Measurements from ENCODE around the gene RASSF8.

The RASSF8 gene

DNA sequence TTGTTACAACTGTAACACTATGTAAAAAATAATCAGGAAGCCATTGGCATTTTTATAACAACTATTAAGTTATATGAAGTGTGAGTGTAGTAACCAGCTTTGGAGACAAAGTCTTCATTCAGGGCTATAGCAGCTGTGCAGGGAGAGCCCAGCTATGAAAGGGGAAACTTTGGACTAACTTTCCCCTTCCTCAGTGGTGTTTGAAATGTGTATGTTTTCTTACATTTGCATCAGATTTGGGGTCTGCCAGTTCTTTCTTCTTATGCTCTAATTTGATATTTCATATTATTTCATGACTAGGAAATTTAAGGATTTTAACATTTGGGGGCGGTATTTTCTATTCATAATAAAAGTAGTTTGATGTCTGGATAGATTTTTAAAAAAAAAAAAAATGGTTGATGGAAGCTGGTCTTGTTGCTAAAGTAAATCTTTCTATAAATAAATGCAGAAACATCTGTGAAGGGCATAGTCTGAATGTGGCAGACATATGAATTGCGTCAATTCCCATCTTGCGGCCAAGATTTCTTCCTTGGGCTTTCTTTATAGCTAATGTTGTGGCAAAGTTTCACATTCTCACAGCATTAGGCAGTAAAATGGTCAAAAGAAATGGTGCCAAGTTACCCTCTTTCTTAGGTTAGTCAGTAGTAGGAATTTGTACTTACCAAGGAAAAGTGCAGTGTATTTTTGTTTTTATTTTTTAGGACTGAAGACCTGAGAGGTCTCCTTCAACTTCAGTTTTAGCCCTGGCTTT is 35.6 kb downstream of the RASSF8 start:
- no peak for DNase-seq

DNA sequence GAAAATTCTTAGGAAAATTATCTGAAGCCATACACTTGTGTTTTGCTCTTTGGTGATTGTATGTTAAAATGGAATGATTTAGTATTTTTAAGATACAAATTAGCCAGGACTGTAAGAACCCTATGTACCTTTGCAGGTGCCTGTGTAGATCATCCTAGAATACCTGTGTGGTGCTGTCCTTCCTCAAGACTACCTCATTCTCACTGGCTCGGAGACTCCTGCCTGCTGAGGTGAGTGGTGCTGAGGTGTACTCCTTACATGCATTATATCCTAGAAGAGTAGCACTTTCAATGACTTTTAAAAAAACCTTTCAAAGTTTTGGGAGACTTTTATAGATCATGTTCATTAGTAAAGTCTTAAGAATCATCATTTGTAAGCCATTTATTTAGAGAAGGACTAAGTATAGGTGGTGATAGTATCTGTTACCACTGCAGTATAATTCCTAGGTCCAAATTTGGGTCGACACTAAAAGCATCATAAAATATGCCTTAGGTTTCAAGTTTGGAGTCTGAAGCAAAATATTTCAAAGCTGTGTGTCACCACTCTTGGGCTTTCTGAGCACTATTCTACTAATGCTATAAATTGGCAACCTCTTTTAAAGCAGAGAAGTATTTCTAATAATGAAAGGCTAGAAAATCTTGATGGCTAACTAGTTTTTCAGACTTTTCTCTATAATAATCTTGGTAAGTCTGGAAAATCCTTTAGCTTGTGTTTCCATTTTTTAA is 36.6 kb downstream of the RASSF8 start:
- DNase-seq, result no peak

DNA sequence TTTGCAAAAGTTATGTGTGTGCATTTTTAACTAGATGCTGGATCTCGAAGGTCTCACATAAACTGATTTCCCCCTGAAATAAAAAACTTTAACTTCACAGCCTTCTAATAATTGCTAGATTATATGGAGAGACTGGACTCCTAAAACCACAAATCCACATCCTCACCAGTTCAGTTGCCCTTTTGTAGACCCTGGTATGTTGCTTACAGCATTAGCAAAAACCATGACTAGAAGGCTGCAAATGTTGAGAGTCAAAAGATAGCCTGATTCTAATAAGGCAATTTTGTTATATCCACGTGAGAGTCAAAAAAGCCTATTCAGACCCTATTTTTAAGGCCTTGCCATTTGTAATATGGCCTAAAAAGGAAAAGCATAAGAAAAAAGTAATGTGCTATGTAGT is 37.4 kb downstream of the RASSF8 start:
- DNase-seq, result no peak

DNA sequence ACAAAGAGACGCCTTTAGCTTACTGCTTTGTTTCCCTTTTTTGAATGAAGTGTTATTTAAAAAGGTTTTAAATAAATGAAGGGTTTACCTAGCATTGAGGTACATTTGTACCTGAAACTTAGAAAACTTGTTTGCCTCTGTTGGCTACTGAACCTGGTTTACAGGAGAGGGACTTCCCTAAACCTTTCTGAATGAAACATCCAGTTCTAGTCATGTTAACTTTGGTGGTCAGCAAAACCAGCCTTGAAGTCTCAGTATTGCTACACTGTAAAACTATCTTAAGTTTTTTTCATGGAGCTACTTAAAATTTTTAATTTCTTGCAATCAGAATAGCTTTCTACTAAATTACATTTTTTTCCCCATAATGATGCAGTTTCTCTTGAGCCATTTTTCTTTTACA is 38.2 kb downstream of the RASSF8 start:
- no peak for DNase-seq

DNA sequence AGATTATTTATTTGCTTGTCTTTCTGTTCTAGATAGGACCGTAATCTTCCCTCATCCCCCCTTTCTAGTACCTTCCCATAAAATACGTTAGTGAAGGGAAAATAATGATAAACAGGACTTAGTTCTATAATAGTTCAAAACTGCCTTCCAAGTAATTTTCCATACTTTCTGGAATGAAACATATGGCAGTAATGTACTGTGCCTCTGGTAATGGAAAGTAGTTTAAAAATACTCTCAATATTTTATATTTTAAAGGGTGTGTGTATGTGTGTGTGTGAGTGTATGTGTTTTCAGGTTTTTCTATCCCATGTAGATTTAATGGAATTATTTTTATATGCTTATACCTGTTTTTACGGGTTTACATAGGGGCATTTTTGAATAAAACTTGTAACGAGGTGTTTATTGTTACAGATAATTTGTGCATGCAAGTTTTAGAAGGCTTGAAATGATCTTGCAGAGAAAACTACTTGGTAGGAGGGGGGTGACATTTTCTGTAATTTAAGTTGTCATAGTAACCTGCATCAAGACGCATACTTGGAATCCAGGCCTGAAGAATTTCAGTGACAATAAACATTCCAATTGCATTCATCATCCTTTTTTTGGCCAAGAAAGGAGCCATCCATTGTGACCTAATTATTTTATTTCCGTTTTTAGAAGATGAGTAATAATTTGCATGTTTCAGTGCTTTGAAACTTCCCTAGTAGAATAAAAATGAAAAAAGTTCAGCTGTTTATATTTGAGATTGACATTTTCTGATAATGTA is 38.9 kb downstream of the RASSF8 start:
- no peak for DNase-seq

DNA sequence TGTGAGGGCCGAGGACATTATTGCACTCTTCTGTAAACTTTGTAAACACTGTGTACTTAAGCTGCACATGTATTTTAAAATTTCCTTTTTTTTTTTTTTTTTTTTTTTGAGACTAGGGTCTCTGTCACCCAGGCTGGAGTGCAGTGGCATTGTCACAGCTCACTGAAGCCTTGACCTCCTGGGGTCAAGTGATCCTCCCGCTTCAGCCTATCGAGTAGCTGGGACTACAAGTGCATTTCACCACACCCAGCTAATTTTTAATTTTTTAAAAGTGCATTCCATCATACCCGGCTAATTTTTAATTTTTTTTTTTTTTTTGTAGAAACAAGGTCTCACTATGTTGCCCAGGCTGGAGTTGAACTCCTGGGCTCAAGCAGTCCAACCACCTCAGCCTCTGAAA is 42.4 kb downstream of the RASSF8 start:
- no peak for DNase-seq

DNA sequence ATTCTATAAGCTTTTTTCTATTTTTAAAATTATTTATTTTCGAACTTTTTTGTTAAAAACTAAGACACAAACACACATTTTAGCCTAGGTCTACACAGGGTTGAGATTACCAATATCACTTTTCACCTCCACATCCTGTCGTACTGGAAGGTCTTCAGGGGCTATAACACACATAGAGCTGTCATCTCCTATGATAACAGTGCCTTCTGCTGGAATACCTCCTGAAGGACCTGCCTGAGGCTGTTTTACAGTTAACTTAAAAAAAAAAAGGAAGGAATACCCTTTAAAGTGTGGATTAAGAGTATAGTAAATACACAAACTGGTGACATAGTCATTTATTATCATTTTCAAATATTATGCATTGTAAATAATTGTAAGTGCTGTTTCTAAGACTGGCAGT is 43.0 kb downstream of the RASSF8 start:
- no peak for DNase-seq

DNA sequence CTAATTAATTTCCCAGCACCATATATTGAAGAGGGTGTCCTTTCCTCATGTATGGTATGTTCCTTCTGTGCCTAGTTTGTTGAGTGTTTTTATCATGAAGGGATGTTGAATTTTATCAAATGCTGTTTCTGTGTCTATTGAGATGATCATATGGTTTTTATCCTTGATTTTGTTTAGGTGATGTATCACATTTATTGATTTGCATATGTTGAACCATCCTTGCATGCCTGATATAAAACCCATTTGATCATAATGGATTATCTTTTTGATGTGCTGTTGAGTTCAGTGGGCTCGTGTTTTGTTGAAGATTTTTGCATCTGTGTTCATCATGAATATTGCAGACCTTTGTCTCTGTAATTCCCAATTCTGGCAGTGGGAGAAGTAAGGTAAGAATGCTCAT is 44.6 kb downstream of the RASSF8 start:
- DNase-seq, result no peak

DNA sequence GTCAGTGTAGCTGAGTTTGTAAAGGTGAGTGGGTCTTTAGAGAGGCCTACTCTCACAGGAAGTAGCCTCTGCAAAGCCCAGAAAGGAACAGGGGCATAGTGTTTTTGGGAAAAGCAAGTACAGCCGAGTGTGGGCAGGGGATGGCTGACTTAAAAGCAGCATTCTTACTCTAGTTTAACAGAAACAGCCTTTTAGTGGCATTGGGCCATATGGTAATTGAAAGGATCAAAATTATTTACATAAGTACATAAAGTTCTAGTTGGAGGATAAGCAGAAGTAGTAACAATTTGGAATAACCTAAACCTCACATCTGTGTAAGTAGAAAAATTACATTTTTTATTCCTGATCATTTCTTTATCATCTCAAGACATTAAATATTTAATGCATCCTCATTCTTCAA is 49.1 kb downstream of the RASSF8 start:
- no peak for DNase-seq

DNA sequence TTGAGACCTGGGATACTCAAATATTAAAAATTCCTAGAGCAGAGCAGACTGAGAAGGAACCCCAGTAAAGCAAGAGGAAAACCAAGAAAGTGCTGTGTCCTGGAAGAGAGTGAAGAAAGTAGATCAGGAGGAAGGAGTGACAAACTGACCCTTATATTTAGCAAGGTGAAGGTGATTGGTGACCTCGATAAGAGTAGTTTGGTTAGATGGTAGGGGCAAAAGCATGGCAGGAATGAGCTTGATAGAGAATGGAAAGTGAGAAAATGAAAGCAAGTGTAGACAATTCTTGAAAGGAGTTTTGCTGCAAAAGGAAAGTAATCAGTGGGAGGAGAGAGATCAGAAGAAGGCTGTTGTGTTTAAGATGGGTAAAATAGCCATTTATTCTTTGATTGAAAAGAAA is 51.1 kb downstream of the RASSF8 start:
- DNase-seq, result no peak

DNA sequence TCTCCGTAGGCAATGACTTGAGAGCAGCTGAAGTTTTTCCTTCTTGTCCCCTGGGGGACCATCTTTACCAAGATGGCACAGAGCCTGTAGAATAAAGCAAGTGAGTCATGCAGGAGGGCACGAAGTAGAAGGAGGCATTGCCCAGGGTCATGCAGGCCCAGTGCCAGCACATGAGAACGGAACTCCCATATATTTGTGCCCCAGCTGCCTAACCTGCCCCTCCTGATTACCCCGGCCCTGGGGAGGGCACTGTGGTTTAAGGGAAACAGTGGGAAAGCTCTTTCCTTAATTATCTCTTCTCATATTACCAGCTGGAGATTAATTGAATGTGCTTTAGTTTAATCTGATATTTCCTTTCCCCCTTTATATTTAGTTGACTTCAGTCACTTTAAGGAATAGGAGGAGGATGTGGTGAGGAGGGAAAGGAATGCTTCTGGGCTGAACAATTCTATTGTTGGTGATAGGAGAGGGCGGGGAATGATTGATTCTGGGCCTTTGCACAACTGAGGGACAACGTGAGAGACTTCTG is 51.9 kb downstream of the RASSF8 start:
- peak; percentile 29 for DNase-seq

DNA sequence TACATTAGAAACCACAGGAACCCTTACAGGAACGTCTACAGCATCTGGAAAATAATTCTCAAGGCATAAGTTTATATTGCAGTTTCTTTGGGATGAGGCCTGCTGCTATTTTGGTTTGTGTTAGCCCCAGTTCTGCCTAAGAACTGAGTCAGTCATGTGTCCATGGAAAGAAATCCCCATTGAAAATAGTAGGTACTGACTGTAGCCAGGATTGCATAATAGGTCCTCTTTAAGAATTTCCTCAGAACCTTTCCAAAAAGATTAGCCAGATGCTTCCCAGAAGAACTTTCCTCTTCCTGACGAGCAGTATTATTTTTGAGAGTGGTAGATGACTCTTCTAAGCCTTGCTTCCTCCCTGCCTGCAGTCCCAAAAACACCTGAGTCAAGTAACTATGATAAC is 52.6 kb downstream of the RASSF8 start:
- DNase-seq, result no peak

DNA sequence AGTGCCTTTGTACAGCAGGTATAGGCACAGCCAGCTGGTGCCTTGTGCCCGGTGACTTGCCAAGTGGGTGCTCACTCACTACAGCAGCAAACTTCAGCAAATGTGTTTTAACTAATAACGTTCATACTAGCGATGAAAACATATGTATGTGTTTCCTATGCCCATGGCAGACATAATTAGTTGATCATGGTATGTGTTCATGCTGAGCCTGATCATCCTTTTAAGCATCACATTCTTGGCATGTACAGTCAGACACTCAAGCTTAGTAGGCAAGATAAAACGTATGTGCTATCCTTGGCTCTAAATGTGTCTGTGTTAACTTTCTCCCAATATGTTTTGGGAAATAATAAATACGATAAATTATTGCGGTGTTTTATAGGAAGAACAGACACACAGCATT is 55.6 kb downstream of the RASSF8 start:
- no peak for DNase-seq

DNA sequence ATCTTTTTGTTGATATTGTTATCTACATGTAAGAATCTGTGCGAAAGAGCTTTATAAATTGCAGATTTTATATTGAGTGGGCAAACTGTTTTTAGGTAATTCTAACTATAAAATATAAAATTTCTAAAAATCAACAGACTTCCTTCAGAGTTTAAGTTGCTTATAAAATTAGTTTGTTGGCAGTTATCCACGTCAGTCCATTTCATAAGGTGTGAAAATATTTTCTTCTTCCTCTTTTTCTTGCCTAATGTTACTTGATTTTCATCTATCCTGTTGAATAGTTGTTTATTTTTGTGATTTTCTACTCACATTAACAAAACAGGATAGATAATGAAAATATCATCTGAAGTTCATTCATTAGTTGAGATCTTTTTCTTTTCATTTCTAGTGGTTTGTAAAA is 58.0 kb downstream of the RASSF8 start:
- DNase-seq, result no peak

DNA sequence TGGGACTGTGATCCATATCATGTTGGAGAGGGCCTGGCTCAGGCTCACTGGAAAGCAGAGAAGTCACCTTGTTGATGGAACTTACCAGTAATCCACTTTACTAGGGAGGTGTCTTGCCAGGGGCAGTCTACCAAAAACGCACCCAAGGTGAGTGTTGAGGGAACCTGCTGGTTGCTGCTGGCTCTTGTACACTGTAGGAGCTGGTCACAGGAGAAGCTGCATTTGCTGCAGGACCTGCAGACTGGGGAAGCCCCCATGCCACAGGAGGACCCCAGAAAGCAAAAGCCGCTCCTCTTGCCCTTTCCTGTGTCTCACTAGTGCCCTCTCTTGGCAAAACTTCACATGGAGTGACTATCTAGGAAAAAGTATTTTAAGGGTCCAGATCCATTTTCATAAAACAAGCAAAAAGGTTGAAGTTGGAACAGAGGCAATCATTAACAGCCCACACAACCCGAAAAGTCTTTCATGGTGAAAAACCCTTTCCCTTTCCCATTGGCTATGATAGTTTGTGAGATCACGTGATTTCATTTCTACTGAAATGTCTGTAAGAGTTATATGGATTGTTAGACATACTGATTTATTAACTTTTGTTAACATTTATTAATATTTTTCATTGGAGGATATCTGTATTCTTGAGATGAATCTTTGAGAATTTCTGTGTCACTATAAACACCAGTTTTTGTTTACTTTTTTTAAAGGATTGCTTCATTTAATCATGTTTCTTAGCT is 59.2 kb downstream of the RASSF8 start:
- peak; percentile 30 for DNase-seq

DNA sequence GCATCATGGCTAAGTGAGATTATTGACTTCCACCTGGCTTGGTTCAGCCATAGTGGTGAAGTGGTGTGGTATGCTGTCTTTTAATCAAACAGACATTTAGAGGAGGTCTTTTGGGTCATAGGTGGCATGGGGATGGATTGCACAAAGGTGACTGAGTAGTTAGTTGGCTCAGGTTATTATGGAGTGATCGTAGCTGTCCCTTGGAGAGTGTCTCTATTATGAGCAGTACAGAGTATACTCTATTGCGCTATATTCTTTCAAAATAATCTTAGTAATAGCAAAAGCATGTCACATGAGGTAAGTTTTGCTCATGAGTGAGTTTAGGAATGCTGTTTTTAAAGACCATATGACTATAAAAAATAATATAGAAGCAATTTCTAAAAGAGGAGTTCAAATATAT is 60.4 kb downstream of the RASSF8 start:
- no peak for DNase-seq

DNA sequence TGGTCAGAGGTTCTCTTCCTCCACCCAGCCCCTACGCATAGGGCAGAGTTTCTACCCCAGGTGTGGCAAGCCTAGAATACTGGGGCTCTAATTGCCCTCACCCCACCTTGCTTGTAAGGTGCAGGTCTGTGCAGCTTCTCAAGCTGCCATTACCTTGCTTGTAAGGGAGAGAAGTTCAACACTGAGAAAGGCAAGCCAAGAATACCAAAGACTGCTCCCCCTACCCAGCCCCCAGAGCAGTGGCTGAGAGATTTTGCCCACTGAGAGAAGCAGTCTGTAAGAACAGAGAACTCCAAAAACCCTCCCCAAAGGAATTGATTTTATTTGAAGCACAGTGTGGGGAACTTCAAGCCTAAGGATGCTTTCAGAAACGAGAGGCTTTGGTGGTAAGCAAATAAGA is 63.1 kb downstream of the RASSF8 start:
- DNase-seq, result no peak

DNA sequence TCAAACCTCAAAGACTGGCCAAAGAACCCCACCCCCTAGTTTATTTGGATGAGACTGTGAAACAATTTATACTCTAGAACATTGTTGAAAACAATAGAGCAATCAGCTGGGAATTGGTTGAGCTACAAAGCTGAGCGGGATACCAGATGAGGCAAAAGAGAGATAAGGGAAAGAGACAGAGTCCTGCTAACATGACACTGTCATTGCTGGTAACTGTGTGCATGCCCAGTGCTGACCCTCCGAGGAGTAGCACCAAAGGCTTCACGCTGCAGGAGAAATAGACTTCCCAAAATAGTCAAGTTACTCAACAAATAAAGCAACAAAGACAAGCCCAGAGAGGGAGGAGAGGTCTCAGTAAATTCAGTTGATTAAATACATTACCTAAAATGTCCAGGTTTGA is 63.6 kb downstream of the RASSF8 start:
- no peak for DNase-seq

DNA sequence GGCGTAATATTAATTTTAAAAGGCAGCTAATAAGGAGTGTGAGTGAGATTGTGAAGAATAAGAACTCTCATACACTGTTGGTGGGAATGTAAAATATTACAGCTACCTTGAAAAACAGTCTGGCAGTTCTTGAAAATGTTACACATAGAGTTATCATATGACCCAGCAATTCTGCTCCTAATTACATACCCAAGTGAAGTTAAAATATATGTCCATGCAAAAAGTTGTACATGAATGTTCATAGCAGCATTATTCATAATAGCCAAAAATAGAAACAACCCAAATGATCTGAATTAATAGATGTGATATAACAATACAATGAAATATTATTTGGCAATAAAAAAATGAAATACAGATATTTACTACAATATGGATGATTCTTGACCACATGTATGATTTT is 68.2 kb downstream of the RASSF8 start:
- no peak for DNase-seq

DNA sequence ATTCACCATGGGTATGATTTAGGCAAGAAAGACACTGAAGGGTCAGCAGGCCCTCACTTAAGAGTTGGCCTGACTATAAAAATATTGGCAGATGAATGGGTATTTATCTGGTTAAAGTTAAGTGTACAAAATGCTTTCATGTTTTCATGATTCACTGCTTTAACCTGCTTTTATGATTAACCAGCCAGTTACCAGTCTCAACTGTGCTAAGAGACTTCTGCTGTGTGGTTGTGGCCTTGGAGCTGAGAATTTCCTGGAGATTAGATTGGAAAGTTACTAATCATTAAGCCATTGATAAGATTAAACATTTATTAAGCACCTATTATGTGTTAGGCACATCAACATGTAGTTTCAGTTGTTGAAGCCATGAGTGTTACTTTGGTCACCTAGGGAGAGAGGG is 68.9 kb downstream of the RASSF8 start:
- DNase-seq, result no peak

DNA sequence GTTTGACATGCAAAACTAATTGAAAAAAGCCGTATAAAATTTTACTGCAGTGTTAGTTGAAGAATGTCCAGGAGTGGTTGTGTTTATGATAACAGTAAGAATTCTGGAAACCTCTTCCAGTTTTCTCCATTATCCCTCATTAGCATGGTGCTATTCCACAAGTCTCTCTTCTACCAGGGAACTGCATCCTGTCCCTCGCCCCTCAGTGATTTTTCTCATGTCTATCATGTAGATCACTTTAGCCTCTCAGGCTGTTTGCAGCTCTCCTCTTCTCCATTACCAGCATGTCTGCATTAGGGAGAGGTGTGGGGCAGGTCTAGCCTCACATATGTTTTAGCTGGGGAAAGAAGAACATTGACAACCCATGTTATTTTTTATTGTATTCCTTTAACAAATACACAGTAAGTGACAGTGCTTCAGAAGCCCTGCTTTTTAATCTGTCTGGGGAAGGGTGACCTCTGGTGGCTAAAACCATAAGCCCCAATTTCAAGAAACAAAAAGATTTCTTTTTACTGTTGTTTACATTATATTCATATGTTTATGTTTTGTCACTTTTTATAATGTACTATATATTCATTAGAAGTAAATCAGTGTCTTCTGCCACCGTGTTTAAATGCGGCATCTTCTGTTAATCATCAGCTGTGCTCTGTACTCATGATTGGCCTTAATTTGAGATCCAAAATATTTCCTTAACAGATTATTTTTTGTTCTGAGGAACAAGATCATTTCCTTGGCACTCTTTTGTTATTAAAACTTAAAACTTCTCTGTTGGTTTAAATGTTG is 70.7 kb downstream of the RASSF8 start:
- peak; percentile 38 for DNase-seq

DNA sequence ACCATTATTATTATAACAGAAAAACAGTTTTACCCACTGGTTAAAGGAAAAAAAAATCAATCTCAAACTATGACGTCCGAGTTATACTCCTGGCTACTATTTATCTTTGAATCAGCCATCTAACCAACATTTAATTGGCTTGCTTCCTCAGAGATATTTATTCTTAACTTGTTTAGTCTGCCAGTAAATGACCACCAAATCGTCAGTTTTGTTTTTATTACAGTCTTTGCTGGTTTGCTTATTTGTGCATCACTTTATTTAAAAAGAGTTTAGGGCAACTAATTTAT is 71.2 kb downstream of the RASSF8 start:
- no peak for DNase-seq

DNA sequence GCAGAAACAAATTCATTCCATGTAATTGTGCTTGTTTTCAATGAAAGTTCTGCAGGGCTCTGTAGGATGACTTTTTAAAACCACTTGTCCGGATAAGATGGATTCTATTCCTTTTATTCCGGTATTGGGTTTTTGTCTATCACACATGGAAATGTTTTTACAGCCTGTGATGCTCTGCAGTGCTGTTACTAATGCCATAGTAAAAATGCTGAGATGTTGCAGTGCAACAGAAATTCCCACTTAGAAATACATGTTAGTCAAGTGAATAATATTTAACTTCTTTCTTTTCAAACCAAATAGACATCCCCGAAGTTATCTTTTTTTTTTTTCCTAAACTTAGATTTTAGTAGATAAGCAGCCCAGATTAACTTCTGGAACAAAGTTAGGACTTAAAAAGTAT is 71.9 kb downstream of the RASSF8 start:
- no peak for DNase-seq
